ENCODE results near the gene POGLUT2.

Gene POGLUT2

DNA sequence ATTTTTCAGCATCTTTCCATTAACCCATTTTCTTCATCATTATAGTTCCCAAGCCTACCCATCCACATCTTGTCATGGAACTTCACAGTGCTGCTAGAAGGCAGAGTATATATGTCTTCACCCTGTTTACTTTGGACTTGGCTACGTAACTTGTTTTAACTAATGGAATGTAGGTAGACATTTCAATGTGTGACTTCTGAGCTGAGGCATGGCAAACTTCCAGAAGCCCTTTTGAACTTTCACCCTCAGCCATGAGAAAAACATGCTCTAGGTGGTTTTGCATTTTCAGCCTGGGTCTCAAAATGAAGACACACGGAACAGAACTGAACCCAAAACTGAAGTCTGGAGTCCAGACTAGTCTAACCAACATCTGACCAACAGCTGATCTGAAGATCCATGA, 28.3 kb downstream of the POGLUT2 start:
- TF ChIP-seq CTCF (IDR thresholded peaks at IDR 0.05; ENCODE audit: low read depth, low read length): no peak
- no peak for DNase-seq (ENCODE audit: low read depth, low spot score)
- in situ Hi-C loops (cut with HindIII; ENCODE audit: low sequenced_read_pairs): no loop called here
- no peak overlapping the region for H3K4me3 ChIP-seq (ENCODE audit: low read depth, low read length)

DNA sequence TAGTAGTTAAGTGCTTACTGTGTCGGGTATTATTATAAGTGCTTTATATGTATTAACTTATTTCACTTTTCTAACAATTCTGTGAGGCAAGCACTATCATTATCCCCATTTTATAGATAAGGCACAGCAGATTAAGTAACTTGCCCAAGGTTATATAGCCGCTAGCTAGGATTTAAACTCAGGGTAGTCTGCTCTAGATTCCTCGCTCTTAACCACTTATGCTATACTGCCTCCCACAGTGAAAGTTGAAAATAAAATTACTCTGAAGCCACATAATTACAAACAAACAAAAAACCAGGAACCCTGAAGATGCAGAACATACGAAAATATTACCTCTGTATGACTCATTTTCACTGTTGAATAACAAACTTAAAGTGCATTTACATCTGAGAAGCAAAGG, 29.1 kb downstream of the POGLUT2 start:
- in situ Hi-C loops (cut with HindIII; ENCODE audit: low sequenced_read_pairs): no loop called here
- H3K4me3 ChIP-seq (ENCODE audit: low read depth, low read length): no peak overlapping the region
- DNase-seq (ENCODE audit: low read depth, low spot score): no peak
- no peak for TF ChIP-seq CTCF (IDR thresholded peaks at IDR 0.05; ENCODE audit: low read depth, low read length)

GRCh38 chr13:102768909-102769308, 29.9 kb downstream of the POGLUT2 start:
- H3K4me3 ChIP-seq (ENCODE audit: low read depth, low read length): no peak overlapping the region
- DNase-seq (ENCODE audit: low read depth, low spot score): no peak
- in situ Hi-C loops (cut with HindIII; ENCODE audit: low sequenced_read_pairs): no loop called here
- TF ChIP-seq CTCF (IDR thresholded peaks at IDR 0.05; ENCODE audit: low read depth, low read length): no peak

GRCh38 chr13:102763741-102764140, 35.0 kb downstream of the POGLUT2 start:
- in situ Hi-C loops (cut with HindIII; ENCODE audit: low sequenced_read_pairs): no loop called here
- no peak for DNase-seq (ENCODE audit: low read depth, low spot score)
- no peak for TF ChIP-seq CTCF (IDR thresholded peaks at IDR 0.05; ENCODE audit: low read depth, low read length)
- no peak overlapping the region for H3K4me3 ChIP-seq (ENCODE audit: low read depth, low read length)

DNA sequence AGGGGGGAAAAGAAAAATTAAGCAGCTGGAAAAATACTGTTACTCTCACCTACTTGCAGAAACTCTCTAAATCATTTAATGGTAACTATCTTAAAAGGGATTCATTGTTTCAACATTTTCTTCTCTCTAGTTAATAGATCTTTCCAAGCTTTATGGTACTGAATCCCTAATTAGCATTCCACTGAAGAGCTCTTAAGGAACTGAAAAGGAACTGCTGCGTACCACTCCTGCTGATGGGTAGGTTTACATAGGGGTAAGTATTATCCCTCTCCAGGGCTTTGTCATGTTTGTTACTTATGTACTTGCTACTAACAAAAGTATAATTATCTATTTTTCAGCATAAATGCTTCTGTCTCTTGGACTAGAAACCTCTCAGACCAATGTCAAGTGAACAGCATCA, 37.7 kb downstream of the POGLUT2 start:
- H3K4me3 ChIP-seq (ENCODE audit: low read depth, low read length): no peak overlapping the region
- in situ Hi-C loops (cut with HindIII; ENCODE audit: low sequenced_read_pairs): no loop called here
- no peak for DNase-seq (ENCODE audit: low read depth, low spot score)
- TF ChIP-seq CTCF (IDR thresholded peaks at IDR 0.05; ENCODE audit: low read depth, low read length): no peak

DNA sequence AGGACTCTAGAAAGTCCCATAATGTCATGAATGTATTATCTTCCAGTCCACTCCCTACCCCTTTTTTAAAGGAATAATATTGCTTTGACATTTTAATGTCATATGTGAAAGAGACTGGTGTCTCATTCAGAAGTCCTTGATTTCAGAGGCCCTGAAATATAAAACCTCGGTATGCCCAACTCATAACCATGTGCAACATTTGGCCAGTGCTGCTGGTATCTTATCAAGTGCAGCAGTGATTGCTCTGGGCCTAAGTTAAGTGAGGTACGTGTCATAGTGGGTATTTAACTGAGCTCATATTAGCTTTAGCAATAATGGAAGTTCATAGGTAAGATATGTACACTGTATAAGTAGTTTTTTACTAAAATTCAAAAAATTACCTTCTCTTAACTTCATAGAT, 39.9 kb downstream of the POGLUT2 start:
- TF ChIP-seq CTCF (IDR thresholded peaks at IDR 0.05; ENCODE audit: low read depth, low read length): no peak
- no peak for DNase-seq (ENCODE audit: low read depth, low spot score)
- in situ Hi-C loops (cut with HindIII; ENCODE audit: low sequenced_read_pairs): no loop called here
- H3K4me3 ChIP-seq (ENCODE audit: low read depth, low read length): no peak overlapping the region

- in situ Hi-C loops (cut with HindIII; ENCODE audit: low sequenced_read_pairs): no loop called here
- no peak for DNase-seq (ENCODE audit: low read depth, low spot score)
- TF ChIP-seq CTCF (IDR thresholded peaks at IDR 0.05; ENCODE audit: low read depth, low read length): no peak
- no peak overlapping the region for H3K4me3 ChIP-seq (ENCODE audit: low read depth, low read length)
Measured at GRCh38 chr13:102757006-102757405, 41.8 kb downstream of the POGLUT2 start.

Data from astrocyte of the spinal cord (primary cell).